ENCODE results near the gene PSMF1.

Gene PSMF1

DNA sequence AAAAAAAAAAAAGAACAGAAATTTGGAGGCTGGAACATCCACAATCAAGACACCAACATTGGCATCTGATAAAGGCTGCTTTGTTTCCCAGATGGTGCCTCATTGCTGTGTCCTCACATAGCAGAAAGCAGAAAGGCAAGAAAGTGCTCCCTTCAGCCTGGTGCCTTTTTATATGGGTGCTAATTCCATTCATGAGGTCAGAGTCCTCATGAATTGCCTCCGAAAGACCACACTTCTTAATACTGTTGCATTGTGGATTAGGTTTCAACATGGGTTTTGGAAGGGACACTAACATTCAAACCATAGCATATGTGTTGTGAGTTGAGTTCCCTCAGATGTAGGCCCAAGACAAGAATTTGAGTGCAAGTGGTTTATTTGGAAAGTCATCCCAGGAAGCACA is 76.8 kb downstream of the PSMF1 start:
- DNase-seq = no peak

DNA sequence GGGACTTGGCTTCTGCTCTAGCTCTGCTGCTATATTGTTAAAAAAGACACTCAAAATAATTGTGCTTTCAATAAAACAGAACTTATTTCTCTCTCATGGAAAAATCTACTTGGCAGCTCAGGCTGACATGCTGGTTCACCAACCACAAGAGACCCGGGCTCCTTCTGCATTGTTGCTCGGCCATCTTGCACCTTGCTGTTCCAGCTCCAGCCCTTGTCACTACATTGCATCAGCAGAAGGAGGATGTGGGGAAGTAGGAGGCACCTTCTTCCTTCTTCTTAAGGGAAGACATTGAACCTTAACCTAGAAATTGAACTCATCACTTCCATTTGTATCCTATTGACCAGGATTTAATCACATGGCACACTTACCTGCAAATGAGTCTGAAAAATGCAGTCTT is 78.2 kb downstream of the PSMF1 start:
- DNase-seq = no peak

DNA sequence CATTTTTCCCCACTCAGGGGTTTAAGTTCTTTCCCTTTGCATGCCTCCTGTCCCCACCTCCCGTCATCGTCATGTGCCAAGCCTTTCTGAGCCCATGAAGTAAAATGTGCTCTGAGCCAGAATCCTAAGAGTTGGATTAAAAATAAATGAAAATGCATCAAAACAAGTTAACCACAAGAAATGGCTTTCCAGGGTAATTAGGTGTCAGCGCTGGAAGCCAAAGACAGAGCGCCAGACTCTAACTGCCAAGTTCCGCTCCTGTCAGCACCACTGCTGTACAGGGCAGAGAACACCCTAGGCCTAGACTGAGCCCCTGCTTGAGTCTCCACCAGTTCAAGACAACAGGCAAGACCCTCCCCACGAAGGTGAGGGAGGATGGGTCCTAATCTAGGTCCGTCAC is 79.4 kb downstream of the PSMF1 start:
- no peak for DNase-seq

DNA sequence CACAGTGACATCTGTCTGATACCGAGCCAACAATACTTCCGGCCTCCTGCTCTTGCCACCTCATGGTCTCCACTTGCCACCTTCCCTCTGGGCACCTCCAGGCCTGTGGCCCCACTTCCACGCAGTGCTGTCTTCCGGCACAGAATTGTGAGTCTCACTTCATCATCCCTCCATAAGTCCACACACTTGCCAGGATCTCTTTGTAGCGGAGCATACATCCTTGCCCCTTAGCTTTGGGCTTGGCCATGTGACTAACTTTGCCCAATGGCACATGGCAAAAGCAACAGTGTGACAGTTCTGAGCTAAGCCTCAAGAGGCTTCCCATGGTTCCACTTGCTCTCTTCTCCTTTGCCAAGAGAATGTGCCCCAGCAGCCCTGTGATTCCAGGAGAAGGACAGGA is 80.3 kb downstream of the PSMF1 start:
- DNase-seq = no peak

DNA sequence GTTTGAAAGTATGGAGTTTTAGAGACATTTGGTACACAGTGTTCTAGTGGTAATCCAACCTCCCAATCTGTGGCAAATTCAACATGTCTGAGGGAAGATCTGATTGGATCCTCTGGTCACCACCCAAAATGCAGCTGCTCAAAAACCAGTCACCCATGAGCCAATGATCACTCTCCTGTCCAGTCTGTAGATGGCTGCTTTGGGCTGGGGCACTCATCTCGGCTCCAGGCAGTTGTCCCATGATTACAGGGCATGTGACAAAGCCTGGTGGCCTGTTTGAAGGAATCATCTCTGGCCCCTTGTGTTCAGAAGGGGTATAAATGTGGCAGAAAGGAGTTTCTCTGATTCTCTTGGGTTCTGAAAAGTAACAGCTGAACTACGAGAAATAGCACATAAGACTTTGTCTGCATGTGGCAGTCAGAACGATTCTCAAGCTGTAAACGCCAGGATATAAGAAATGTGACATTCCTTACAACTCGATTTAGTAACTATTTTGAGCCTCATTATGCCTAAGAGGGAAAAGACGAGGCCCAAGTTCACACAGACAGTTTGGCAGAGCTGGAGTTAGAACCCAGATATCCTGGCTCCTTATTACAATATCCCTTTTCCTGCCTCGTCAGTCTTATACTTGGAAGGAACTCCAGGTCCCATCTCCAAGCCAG is 80.9 kb downstream of the PSMF1 start:
- DNase-seq = no peak

DNA sequence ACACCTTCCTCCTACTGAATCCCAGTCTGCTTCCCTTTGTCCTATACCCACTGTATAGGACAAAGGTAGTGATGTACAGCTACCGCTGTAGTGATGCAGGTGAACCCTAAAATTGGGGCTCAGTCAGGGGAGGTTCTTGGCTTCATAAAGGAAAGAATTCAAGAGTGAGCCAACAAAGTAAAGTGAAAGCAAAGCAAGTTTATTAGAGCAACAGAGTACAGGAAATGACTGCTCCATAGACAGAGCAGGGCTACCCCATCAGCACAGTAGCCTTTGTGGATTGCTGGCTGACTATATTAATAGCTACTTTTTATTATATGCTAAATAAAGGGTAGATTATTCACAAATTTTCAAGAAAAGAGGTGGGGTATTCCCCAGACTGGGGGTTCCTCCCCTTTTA is 81.6 kb downstream of the PSMF1 start:
- DNase-seq = no peak

DNA sequence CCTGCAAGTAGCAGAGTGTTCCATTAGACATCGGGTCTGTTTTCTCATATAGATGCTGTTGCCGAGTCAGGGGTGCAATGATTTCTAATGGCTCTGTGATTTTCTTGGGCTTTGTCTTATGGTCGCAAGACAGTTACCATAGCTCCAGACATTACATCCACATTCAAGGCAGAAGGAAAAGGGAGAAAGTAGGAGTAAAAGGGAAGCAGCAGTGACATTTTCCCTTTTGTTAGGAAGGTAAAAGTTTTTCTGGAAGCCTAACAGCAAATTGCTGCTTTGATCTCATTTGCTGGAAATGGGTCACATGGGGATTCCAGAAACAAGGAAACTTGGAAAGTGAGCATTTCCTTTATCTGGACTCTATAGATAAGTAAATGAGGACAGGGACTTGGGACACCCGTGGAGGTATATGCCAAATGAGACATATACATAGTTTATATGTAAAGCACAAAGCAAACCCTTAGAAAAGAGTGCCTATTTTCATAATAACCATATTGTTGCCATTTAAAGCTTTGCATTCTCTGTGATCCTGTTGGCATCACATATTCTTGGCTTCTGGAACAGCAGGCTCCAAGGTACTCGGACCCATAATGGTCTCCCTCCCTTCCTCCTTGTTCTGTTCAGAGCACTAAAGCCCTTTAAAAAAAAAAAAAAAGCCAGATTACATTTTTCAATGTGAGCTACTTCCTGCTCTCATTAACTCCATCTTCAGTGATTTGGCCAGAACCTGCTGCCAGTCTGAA is 84.5 kb downstream of the PSMF1 start, which contains the start of gene C20orf202:
C20orf202 (plus strand) TSS at position 693 of the 743 bp plus-strand sequence. CDS start 132 bp downstream, outside the sequence.
- no peak for DNase-seq

DNA sequence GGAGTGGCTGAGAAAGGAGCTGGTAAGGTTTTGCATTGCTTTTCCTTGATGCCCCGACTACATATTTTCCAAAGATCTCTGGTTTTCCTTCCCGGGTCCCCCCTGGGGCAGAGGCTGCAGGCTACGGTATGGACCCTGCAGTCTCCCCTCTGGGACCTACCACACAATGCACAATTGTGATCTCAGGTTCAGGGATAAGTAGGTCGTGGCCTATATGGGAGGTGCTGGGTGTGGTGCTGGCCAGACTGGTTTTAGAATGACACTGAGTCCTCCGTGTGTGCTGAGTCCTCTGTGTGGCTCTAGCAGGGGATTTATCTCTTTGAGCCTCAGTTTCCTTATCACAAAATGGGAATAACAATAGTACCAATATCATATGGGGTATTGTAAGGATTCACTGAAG is 85.2 kb downstream of the PSMF1 start:
- no peak for DNase-seq

DNA sequence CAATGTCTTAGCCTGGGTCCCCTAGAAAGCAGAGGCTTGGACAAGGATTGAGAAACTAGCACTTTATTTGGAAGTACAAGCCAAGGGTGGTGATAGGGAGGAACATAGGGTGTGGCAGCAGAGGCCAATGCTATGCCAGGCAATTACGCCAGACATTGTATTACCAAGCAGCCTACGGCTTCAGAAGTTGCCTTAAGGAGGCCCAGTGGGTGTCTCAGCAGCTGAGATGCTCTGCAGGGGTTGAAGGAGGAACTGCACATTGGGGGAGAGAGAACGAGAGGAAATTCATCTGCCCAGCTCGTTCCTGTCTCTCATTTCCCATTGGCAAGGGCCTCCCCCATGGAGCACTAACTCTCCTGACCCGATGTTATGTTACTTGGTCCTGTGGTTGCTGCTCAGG is 85.7 kb downstream of the PSMF1 start:
- DNase-seq = no peak

DNA sequence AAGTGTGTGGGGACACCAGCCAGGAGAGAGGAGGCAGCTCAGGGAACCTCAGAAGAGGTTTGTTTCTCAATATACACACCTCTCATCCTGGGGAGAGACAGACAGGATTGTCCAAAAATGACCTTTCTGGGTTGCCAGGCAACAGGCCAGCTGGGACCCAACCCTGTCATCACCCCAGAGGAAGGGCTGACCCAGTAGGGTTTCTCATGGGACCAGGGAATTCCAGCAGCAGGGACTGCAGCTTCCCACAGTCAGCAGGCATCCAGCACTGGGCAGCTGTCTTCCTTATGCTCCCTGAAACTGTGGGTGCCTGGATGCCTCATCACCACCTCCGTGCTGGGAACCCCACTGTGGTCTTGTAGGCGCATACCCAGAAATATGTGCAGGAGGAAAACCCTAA is 86.2 kb downstream of the PSMF1 start:
- no peak for DNase-seq

DNA sequence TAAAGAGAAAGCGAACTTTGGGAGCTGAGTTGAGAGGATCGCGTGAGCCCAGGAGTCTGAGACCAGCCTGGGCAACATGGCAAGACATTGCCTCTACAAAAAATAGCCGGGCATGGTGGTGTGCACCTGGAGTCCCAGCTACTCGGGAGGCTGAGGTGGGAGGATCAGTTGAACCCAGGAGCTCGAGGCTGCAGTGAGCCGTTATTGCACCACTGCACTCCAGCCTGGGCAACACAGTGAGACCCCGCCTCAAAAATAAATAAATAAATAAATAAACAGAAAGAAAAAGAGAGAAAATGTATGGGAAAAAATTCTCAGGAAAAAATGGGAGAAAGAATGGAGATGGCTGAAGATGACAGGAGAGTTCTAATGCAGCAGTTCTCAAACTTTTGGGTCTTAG is 87.4 kb downstream of the PSMF1 start:
- DNase-seq = no peak

DNA sequence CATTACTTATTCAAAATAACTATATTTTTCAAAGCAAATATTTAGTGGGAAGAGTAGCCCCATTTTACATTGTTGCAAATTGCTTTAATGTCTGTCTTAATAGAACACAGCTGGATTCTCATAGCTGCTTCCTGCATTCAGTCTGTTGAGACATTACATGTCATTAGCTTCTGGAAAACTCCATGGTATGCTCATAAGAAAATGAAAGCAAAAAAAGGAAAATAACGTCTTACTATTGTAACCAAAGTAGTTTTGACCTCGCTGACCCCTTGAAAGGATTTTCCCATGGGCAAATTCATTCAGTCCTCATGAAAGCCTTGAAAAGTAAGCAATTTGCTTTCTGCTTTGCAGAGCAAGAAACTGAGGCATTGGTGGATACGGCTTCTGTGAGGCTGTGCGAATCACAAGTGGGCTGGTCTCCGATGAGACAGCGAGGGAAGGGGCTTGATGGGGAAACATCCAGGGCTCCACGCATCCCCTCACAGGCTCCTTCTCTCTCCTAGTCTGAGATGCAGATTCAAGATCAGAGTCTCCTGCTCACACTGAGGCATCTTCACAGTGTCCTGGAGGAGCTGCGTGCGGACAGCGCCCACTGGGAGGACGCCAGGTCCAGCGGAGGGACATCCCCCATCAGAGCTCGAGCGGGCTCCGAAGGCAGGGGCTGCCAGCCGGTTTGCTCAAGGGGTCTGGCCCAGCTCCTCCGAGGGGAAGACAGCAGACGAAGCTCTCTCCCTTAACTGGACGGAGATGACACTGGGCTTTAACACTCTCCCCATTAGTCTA is 88.2 kb downstream of the PSMF1 start:
- DNase-seq = no peak

DNA sequence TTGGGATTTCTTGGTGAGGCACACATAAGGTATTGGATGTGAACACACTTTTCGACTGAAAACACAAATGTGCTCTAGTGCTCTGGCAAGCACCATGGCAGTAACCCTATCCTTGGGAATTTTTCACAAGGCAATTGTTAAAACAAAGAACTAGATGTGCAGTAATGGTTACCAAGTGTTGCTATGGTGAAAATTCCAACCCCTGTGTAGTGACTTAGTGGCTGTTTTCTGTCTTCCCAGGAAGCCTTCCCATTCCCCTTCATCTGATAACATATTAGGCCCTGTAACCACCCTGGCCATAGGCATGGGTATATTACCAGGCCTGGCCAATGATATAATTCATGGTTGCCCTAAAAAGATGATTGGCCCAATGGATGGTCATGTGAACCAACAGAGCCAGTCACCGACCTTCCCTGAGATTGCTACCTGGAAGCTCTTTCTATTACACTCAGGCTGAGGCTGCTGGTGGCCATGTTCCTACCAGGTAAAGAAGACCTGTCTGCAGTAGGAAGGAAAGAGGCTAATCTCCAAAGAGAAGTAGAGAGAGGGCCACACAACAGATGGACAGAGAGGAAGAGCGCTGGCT is 89.0 kb downstream of the PSMF1 start:
- DNase-seq = no peak

DNA sequence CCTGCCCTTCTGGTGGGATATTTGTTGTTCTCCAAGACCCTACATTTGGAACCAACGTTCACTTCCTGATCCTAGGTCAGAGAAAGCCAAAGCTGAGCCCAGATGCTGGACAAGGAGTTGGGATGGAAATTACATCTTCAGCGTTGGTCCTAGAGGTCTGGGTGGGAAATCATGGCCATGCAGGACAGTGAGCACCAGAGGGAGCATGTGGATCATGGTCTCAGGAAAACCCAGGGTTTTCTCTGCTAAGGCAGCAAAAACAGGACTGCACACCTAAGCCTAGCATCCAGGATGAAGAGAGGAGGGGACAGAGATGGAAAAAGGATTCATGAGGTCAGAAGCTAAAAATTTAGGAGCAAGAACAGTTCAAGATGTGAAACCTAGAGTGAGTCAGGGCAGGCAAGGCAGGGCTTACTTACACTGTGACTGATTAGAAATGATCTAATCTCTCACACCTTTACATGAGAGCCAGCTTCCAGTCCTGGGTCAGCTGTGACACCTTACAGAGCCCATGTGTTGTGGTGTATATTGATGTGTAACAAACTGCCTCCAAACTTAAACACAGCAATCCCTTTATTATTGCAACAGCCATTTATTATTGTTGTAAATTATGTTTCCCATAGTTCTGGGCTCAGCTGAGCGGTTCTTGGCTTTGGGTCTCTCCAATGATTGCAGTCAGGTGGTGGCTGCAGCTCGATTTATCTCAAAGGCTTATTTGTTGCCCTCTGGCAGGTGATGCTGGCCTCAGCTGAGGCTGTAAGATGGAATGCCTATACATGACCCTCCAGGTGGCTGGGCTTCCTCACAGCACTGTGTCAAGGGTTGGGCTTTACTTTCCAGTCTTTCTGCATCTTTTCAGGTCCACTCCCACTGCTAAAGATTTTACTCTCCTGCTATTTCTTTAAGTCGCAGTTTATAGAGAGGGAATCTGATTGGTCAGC is 91.3 kb downstream of the PSMF1 start:
- DNase-seq = no peak

DNA sequence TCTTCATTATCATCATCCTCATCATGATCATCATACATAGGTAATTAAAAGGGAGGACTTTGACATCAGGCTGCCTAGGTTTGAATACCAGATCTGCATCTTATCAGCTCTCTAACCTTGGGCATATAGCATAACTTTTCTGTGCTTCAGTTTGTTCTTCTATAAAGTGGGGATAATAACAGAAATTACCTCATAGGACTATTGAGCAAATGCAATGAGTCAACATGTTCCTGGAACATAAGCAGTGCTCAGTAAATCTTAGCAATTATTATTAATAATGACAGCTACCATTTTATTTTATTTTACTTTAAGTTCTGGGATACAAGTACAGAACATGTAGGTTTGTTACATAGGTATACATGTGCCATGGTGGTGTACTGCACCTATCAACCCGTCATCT is 92.1 kb downstream of the PSMF1 start:
- DNase-seq = no peak

DNA sequence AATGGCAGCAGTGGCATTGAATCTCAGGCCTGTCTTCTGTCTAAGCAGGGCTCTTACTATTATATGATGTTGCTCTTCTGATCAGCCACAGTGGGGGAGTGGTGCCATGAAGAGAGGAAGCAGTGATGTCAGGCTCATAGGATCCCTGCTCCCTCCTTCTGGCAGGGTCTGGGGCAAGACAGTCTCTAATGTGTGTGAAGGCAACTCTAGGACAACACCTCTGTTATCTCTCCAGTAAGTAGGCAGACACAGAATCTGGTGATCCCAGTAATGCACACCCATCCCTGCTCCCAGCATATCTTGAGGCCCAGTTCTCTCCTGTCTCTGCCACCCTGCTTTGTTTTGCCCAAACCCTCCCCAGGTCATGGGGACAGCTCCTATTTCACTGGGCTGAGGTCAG is 93.6 kb downstream of the PSMF1 start:
- no peak for DNase-seq

DNA sequence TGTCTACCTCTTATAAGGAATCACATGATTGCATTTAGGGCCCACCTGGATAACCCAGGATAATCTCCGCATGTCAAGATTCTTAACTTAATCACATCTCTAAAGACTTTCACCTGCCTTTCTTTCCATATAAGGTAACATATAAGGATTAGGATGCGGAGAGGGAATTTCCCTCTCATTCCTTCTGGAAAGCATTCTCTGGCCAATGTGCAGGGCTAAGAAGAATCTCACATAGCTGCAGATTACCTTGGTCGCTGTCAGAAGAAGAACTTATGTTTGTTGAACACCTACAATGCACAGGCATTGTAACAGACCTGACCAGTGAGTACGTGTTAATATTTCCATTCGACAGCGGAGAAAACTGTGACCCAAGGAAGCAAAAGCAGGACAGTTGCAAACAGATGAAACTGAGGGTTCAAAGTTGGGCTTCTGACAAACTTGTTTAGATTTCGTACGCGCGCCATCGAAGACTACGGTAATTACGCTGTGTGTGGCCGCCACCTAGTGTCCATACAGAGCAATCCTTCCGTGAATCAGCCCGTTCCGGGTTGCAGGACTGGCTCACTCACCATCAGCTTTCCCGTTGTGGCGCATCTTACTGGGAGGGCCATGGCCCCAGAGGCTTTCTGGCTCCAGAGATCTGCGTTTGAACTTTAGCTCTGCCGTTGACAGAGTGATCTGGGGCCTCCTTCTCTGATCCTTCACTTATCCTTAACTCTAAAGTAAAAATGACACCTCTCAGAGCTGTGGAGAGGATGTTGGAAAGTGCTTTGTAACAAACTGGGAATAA is 94.4 kb downstream of the PSMF1 start:
- peak; percentile 69 for DNase-seq

DNA sequence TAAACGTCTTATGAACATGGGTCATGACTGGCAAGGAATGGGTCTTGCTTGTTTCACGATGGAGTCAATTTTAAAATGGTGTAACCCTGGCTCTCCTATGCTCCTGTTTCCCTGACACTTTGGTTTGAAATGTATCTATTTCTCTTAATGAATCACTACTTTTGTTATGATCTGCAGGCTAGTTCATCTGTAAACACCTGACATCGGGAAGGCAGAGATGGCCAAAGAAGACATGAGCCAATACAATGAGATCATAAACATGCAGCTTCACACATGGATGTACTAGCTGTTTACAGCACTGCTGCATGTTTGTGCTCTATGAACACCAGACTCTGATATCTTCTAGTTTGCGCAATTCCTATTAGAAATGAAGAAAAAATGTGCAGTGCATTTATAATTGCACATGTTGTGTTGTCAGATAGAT is 96.4 kb downstream of the PSMF1 start:
- DNase-seq = no peak

DNA sequence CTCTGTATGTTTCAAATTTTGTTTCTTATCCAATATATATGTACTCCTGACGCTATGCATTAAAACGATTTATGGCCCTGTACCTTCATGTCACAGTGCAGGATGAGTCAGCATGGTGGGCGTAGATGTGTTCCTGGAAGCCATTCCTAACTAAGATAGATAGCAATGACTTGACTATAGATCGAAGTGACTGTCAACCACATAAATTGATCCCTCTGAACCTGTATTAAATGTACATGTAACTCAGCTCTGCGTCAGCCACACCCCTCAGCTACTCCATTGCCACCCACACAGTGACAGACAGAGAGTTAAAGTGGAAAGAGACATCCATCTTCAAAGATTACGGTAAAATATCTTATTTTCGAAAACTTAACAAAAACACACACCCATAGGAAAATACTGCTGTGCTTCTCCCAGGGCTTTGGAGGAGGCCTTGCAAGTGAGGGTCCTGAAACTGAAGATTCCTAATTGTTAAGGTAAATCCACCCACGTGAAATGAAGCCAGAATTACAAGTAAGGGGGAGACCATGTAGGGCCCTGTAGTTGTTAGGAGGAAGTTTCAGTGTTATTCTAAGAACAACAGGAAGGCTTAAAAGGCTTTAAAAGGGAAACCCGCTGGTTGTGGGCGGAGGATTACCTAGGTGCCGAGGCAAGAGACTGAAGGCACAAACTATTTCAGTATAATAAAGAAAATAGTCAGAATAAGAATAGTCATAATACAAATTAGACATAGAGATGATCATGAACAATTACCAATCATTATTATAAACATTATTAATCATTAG is 97.2 kb downstream of the PSMF1 start:
- no peak for DNase-seq

Measured in NCI-H1105 treated with DMSO at 0.1 percent for 48 hours (cell line).